NT2/D1 (cell line): ENCODE measurements around the gene HBG1.

Source experiments
- DNase-seq: peaks from one replicate; pipeline ENCODE4 v3.0.0-alpha.2; 2011; ENCODE audit warnings: low read depth, low spot score
- H3K27me3 ChIP-seq: 2 replicates; pipeline ENCODE4 v1.6.0; 2011; ENCODE audit warnings: mild to moderate bottlenecking; ENCODE audit not compliant: insufficient read length, insufficient read depth
- H3K36me3 ChIP-seq: 2 replicates; pipeline ENCODE4 v1.6.1; 2011; ENCODE audit warnings: mild to moderate bottlenecking, low read length, mixed read lengths; ENCODE audit not compliant: insufficient read depth, insufficient read length
- H3K4me1 ChIP-seq: 2 replicates; pipeline ENCODE4 v1.5.1; 2011; ENCODE audit not compliant: insufficient read depth, insufficient read length
- H3K4me3 ChIP-seq: 2 replicates; pipeline ENCODE4 v1.5.1; 2011; ENCODE audit warnings: low read depth; ENCODE audit not compliant: insufficient read length
- H3K9ac ChIP-seq: 2 replicates; pipeline ENCODE4 v1.6.0; 2011; ENCODE audit warnings: low read depth; ENCODE audit not compliant: insufficient read length
- H3K9me3 ChIP-seq: 2 replicates; pipeline ENCODE4 v1.5.1; 2011; ENCODE audit warnings: mild to moderate bottlenecking, low read length; ENCODE audit not compliant: insufficient read depth
- SUZ12 ChIP-seq: IDR thresholded peaks from 2 replicates; pipeline ENCODE4 v1.6.1; 2011; ENCODE audit not compliant: insufficient read length, insufficient read depth; ENCODE audit errors: extremely low read depth
- YY1 ChIP-seq: IDR thresholded peaks from 2 replicates; pipeline ENCODE4 v1.6.1; 2011; ENCODE audit not compliant: insufficient read length, insufficient read depth
- ZNF274 ChIP-seq: IDR thresholded peaks from 2 replicates; pipeline ENCODE4 v1.6.1; 2011; ENCODE audit warnings: mild to moderate bottlenecking, low read depth, low read length

The HBG1 gene

DNA sequence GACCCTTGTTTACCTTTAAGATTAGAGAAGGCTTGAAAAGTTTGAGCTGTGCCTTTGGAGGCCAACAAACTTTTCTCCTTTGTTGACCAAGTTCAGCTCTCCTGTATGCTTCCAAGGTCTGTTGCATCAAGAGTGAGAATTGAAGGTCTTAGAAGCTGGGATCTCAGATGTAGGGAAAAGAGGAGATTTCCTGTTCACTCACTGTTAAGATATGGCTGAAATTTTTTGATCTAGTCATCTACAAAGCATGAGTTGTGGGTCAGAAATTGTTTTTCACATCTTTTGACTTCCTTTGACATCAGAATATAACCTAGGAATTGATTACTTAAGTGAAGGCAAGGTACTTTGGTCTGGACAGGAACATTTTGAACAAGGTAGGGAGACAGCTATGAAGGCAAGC, 40.0 kb upstream of the HBG1 start:
- TF ChIP-seq SUZ12 (no peak), ZNF274 (no peak), YY1 (no peak)
- Histone ChIP-seq H3K9ac (no peak overlapping the region), H3K36me3 (no peaks in the 10 kb centered on the region), H3K27me3 (no peaks in the 10 kb centered on the region), H3K4me3 (no peak overlapping the region), H3K4me1 (no peaks in the 10 kb centered on the region), H3K9me3 (no peaks in the 10 kb centered on the region)
- no peak for DNase-seq

DNA sequence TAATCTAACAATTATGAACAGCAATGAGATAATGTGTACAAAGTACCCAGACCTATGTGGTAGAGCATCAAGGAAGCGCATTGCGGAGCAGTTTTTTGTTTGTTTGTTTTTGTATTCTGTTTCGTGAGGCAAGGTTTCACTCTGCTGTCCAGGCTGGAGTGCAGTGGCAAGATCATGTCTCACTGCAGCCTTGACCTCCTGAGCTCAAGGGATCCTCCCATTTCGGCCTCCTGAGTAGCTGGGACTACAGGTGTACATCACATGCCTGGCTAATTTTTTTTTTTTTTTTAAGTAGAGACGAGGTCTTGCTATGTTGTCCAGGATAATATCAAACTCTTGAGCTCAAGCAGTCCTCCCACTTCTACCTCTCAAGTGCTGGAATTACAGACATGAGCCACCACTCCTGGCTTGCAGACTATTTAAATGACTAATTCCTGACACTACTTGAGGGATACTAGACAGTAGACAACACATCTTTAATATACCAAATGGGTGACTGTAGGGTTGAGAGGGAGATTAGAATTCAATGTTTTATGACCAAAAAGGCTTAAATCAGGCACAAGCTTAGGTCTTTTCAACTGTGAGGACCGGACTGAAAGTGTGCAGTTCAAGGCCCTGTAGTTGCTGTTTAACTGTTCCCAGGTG, 39.4 kb upstream of the HBG1 start:
- DNase-seq = no peak
- Histone ChIP-seq H3K27me3 (no peaks in the 10 kb centered on the region), H3K36me3 (no peaks in the 10 kb centered on the region), H3K9ac (no peak overlapping the region), H3K9me3 (no peaks in the 10 kb centered on the region), H3K4me1 (no peaks in the 10 kb centered on the region), H3K4me3 (no peak overlapping the region)
- TF ChIP-seq YY1 = no peak
- no peak for TF ChIP-seq SUZ12
- TF ChIP-seq ZNF274 = no peak

DNA sequence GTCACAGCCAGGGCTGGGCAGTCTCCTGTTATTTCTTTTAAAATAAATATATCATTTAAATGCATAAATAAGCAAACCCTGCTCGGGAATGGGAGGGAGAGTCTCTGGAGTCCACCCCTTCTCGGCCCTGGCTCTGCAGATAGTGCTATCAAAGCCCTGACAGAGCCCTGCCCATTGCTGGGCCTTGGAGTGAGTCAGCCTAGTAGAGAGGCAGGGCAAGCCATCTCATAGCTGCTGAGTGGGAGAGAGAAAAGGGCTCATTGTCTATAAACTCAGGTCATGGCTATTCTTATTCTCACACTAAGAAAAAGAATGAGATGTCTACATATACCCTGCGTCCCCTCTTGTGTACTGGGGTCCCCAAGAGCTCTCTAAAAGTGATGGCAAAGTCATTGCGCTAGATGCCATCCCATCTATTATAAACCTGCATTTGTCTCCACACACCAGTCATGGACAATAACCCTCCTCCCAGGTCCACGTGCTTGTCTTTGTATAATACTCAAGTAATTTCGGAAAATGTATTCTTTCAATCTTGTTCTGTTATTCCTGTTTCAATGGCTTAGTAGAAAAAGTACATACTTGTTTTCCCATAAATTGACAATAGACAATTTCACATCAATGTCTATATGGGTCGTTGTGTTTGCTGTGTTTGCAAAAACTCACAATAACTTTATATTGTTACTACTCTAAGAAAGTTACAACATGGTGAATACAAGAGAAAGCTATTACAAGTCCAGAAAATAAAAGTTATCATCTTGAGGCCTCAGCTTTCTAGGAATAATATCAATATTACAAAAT, 38.6 kb upstream of the HBG1 start:
- TF ChIP-seq SUZ12 (no peak), YY1 (no peak), ZNF274 (no peak)
- no peak for DNase-seq
- Histone ChIP-seq H3K4me1 (no peaks in the 10 kb centered on the region), H3K9me3 (no peaks in the 10 kb centered on the region), H3K4me3 (no peak overlapping the region), H3K27me3 (no peaks in the 10 kb centered on the region), H3K9ac (no peak overlapping the region), H3K36me3 (no peaks in the 10 kb centered on the region)

DNA sequence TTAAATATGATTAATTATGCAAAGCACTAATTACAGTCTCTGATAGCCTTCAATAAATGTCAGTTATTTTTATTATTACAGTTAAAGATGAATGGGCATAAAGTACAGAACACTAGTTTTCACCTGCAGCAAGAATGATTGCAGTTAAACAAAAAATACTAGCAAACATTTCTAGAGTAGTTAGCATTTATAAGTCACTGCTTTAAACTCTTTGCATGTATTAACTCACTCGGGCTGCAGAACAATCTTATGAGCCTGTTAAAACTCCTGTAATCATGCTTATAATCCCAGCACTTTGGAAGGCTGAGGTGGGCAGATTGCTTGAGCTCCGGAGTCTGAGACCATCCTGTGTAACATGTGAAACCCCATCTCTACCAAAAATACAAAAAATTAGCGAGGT, 37.2 kb upstream of the HBG1 start:
- Histone ChIP-seq H3K9ac (no peak overlapping the region), H3K36me3 (no peaks in the 10 kb centered on the region), H3K27me3 (no peaks in the 10 kb centered on the region), H3K4me3 (no peak overlapping the region), H3K9me3 (no peaks in the 10 kb centered on the region), H3K4me1 (no peaks in the 10 kb centered on the region)
- TF ChIP-seq YY1 = no peak
- no peak for TF ChIP-seq SUZ12
- TF ChIP-seq ZNF274 = no peak
- DNase-seq = no peak

DNA sequence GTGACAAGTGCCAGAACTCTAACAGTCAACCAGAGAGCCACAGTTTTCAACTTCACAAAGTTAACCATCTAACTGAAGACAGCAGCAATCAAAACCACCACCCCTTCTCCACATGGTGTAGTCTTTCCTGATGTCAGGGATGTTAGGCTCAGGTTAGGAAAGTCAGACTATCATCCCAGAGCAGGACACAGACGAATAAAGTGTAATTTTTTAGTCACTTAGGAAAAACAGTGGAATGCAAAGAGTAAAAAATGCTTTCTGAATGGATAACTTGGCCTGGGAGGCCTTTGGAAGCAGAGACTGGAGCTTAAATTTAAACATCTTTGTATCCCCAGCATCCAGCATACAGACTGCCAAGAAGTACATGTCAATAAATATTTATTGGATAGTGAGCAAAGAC, 36.7 kb upstream of the HBG1 start:
- DNase-seq = no peak
- Histone ChIP-seq H3K9me3 (no peaks in the 10 kb centered on the region), H3K4me3 (no peak overlapping the region), H3K9ac (no peak overlapping the region), H3K36me3 (no peaks in the 10 kb centered on the region), H3K27me3 (no peaks in the 10 kb centered on the region), H3K4me1 (no peaks in the 10 kb centered on the region)
- TF ChIP-seq YY1 (no peak), SUZ12 (no peak)

DNA sequence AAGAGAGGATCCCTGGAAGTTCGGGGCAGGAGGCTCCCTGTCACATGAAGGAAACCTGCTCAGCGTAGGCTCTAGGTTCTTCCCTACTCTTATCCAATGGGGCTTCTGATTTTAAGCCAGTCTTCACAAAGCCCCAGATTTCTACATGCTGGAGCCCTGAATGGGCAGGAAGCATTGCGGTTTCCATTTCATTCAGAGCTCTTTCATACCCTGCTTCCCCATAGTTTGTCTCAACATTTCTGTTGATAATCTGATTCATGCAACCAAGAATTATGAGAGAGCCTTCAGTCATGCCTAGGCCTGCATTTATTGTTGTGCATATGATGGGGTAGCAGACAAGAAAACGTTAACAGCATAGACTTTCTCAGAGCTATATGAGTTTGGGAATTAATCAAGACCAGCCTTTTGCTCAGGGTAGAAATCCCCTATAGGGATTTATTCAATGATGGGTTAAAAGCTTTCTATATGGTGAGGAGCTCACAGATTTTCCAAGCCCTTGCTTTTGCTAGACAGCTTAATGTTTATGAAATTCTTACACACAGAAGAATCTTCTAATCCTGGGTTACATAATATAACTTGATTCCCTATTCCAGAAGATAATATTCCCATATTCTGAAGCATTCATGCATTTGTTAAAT, 36.2 kb upstream of the HBG1 start:
- no peak overlapping the region for H3K4me3 ChIP-seq

DNA sequence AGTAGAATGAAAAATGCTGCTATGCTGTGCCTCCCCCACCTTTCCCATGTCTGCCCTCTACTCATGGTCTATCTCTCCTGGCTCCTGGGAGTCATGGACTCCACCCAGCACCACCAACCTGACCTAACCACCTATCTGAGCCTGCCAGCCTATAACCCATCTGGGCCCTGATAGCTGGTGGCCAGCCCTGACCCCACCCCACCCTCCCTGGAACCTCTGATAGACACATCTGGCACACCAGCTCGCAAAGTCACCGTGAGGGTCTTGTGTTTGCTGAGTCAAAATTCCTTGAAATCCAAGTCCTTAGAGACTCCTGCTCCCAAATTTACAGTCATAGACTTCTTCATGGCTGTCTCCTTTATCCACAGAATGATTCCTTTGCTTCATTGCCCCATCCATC, 35.0 kb upstream of the HBG1 start:
- H3K27me3 ChIP-seq = no peaks in the 10 kb centered on the region
- TF ChIP-seq YY1 (no peak), ZNF274 (no peak), SUZ12 (no peak)
- no peaks in the 10 kb centered on the region for H3K9me3 ChIP-seq
- DNase-seq = no peak
- peaks cover 4% of the 10 kb centered on the region for H3K4me1 ChIP-seq
- H3K36me3 ChIP-seq = no peaks in the 10 kb centered on the region
- H3K9ac ChIP-seq = no peak overlapping the region
- H3K4me3 ChIP-seq = no peak overlapping the region

More for the DNA sequence above, 36.2 kb upstream of the HBG1 start:
- no peak for DNase-seq
- Histone ChIP-seq H3K27me3 (no peaks in the 10 kb centered on the region), H3K4me1 (no peaks in the 10 kb centered on the region), H3K36me3 (no peaks in the 10 kb centered on the region), H3K9ac (no peak overlapping the region), H3K9me3 (no peaks in the 10 kb centered on the region)
- TF ChIP-seq YY1 = no peak
- no peak for TF ChIP-seq ZNF274
- TF ChIP-seq SUZ12 = no peak
